ENCODE measurements around the gene ARID2.
A peak's percentile ranks its signal among the peaks of the same experiment; 100 is the strongest.

Gene ARID2

DNA sequence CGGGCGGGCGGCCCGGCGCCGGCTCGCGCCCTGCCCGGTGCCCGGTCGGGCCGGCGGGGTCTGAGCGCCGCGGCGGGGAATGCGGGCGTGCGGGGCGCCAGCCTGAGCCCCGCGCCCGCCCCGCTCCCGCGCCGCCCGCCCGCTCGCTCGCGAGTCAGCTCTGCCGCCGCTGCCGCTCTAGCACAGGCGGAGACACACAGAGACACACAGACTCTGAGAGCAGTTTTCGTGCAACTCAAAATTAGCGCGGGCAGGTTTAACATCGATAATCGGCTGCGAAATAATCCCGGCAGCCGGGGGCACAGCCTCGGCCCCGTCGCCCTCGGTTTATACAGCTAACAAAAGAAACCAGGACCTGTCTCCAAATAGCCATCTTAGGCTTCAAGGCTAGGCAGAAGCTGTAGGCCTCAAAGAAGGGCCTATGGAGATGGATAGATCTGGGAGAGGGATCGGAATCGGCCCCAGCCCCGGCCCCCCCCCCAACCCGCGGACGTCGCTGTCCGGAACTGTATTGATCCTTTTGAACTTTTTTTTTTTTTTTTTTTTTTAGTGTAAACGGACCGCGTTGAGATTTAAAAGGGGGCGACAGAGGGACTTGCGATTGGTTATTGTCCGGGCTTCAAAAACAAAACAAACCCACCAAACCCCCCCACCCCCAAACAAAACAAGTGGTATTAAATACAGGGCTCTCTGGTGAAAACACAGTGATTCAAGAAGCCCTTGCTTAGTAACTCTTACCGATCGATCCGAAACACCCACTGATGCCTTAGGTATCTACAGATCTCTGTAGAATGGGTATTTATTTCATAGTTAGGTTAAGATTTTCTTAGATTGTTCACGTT lies 1.1 kb downstream of the ARID2 start:
- H3K9me3 ChIP-seq (ENCODE audit: control insufficient read depth in 1 of 2, low read length in 2 of 2) = no peaks in the 10 kb centered on the region
- H3K9ac ChIP-seq (ENCODE audit: low read depth in 1 of 2, low read length in 2 of 2) = peak overlapping the region; percentile 84 to 93
- peak overlapping the region; percentile 84 for H3K27ac ChIP-seq (ENCODE audit: low read depth, low read length)
- no peaks in the 10 kb centered on the region for H3K27me3 ChIP-seq (ENCODE audit: control insufficient read depth in 1 of 2, insufficient read depth in 2 of 2, low read length in 2 of 2)
- H3K4me1 ChIP-seq (ENCODE audit: control insufficient read depth in 1 of 2, insufficient read depth in 2 of 2, low read length in 2 of 2) = peaks cover 15 to 17% of the 10 kb centered on the region in 2 donors
- peak overlapping the region; percentile 85 to 92 for H3K4me3 ChIP-seq (ENCODE audit: low read depth in 1 of 2, low read length in 2 of 2)
- peaks cover 0 to 3% of the 10 kb centered on the region in 2 donors for H3K36me3 ChIP-seq (ENCODE audit: control insufficient read depth in 1 of 2, insufficient read depth in 2 of 2, low read length in 2 of 2)

GRCh38 chr12:45731190-45731775 lies 1.8 kb downstream of the ARID2 start:
- Histone ChIP-seq H3K9me3 (ENCODE audit: control insufficient read depth in 1 of 2, low read length in 2 of 2) (no peaks in the 10 kb centered on the region), H3K36me3 (ENCODE audit: control insufficient read depth in 1 of 2, insufficient read depth in 2 of 2, low read length in 2 of 2) (peaks cover 0 to 3% of the 10 kb centered on the region in 2 donors), H3K27ac (ENCODE audit: low read depth, low read length) (peak overlapping the region; percentile 84), H3K4me1 (ENCODE audit: control insufficient read depth in 1 of 2, insufficient read depth in 2 of 2, low read length in 2 of 2) (peaks cover 15 to 17% of the 10 kb centered on the region in 2 donors), H3K27me3 (ENCODE audit: control insufficient read depth in 1 of 2, insufficient read depth in 2 of 2, low read length in 2 of 2) (no peaks in the 10 kb centered on the region), H3K9ac (ENCODE audit: low read depth in 1 of 2, low read length in 2 of 2) (peak overlapping the region; percentile 29 to 93), H3K4me3 (ENCODE audit: low read depth in 1 of 2, low read length in 2 of 2) (peak overlapping the region; percentile 85 to 92)

DNA sequence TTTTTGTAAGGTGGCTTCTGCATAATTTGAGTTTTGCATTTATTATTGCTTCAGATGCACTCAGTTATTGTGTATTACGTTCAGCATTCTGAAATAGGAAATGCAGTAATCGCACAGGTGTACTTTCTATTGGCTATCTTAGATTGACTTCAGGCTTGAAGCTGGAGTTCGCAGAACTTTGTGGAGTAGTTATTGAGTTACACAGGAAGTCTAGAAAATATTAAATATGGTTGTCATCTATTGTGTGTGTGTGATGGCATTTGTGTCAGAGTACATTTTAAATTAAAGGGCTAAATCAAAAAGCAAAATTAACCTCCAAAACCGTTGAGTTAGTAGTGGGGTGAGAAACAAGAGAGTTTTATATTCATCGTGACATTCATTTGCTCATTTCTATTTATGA lies 2.7 kb downstream of the ARID2 start:
- Histone ChIP-seq H3K9me3 (ENCODE audit: control insufficient read depth in 1 of 2, low read length in 2 of 2) (no peaks in the 10 kb centered on the region), H3K4me3 (ENCODE audit: low read depth in 1 of 2, low read length in 2 of 2) (peak overlapping the region; percentile 68 to 85), H3K4me1 (ENCODE audit: control insufficient read depth in 1 of 2, insufficient read depth in 2 of 2, low read length in 2 of 2) (peaks cover 15 to 17% of the 10 kb centered on the region in 2 donors), H3K27me3 (ENCODE audit: control insufficient read depth in 1 of 2, insufficient read depth in 2 of 2, low read length in 2 of 2) (no peaks in the 10 kb centered on the region), H3K9ac (ENCODE audit: low read depth in 1 of 2, low read length in 2 of 2) (peak overlapping the region; percentile 3 to 41), H3K27ac (ENCODE audit: low read depth, low read length) (no peak overlapping the region), H3K36me3 (ENCODE audit: control insufficient read depth in 1 of 2, insufficient read depth in 2 of 2, low read length in 2 of 2) (peaks cover 0 to 3% of the 10 kb centered on the region in 2 donors)

GRCh38 chr12:45732936-45733335 lies 3.4 kb downstream of the ARID2 start:
- Histone ChIP-seq H3K36me3 (ENCODE audit: control insufficient read depth in 1 of 2, insufficient read depth in 2 of 2, low read length in 2 of 2) (peaks cover 0 to 7% of the 10 kb centered on the region in 2 donors), H3K9ac (ENCODE audit: low read depth in 1 of 2, low read length in 2 of 2) (no peak overlapping the region), H3K27me3 (ENCODE audit: control insufficient read depth in 1 of 2, insufficient read depth in 2 of 2, low read length in 2 of 2) (no peaks in the 10 kb centered on the region), H3K4me3 (ENCODE audit: low read depth in 1 of 2, low read length in 2 of 2) (peak overlapping the region; percentile 17 to 33), H3K4me1 (ENCODE audit: control insufficient read depth in 1 of 2, insufficient read depth in 2 of 2, low read length in 2 of 2) (peaks cover 15 to 17% of the 10 kb centered on the region in 2 donors), H3K27ac (ENCODE audit: low read depth, low read length) (no peak overlapping the region), H3K9me3 (ENCODE audit: control insufficient read depth in 1 of 2, low read length in 2 of 2) (no peaks in the 10 kb centered on the region)

DNA sequence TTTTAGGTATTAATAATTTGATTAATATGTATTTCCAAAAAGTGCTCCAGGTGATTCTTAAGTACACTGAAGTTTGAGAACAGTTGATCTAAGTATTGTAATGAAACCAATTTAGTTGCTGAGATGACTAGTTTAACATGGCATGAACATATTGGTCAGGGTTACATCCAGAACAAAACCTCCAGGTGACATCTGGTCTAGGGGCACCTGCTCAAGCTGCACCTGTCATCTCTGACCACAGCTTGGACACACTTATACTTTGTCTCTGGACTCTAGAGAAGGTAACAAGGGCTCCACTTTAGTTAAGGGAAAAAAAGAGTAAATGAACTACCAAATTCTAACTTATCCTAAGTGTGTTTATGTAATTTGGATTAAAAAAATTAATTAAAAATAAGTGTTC lies 8.1 kb downstream of the ARID2 start:
- peaks cover 7 to 9% of the 10 kb centered on the region in 2 donors for H3K4me1 ChIP-seq (ENCODE audit: control insufficient read depth in 1 of 2, insufficient read depth in 2 of 2, low read length in 2 of 2)

DNA sequence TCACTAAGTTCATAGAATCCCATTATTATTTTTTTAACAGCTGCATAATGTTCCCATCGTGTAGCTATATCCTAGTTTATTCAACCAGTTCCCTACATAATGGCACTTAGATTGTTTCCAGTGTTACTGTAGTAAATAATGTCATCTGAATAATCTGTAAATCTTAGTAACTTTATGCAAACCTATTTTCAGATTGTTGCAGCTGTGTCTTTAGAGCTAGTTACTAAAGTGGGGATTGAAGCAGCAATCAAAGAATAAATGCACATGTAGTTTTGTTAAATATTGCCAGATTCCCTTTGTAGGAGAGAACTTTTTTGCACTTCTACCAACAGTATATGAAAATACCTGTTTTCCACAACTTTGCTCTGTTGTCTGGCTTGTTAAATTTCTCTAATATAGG lies 13.1 kb downstream of the ARID2 start:
- no peak overlapping the region for H3K9ac ChIP-seq (ENCODE audit: low read depth in 1 of 2, low read length in 2 of 2)
- H3K4me3 ChIP-seq (ENCODE audit: low read depth in 1 of 2, low read length in 2 of 2) = no peak overlapping the region
- H3K9me3 ChIP-seq (ENCODE audit: control insufficient read depth in 1 of 2, low read length in 2 of 2) = peaks cover 3 to 5% of the 10 kb centered on the region in 2 donors
- no peak overlapping the region for H3K27ac ChIP-seq (ENCODE audit: low read depth, low read length)
- H3K27me3 ChIP-seq (ENCODE audit: control insufficient read depth in 1 of 2, insufficient read depth in 2 of 2, low read length in 2 of 2) = no peaks in the 10 kb centered on the region
- peaks cover 0 to 7% of the 10 kb centered on the region in 2 donors for H3K36me3 ChIP-seq (ENCODE audit: control insufficient read depth in 1 of 2, insufficient read depth in 2 of 2, low read length in 2 of 2)
- no peaks in the 10 kb centered on the region for H3K4me1 ChIP-seq (ENCODE audit: control insufficient read depth in 1 of 2, insufficient read depth in 2 of 2, low read length in 2 of 2)

More for the DNA sequence above, 8.1 kb downstream of the ARID2 start:
- H3K4me3 ChIP-seq (ENCODE audit: low read depth in 1 of 2, low read length in 2 of 2) = no peak overlapping the region
- no peak overlapping the region for H3K27ac ChIP-seq (ENCODE audit: low read depth, low read length)
- H3K9ac ChIP-seq (ENCODE audit: low read depth in 1 of 2, low read length in 2 of 2) = no peak overlapping the region
- H3K9me3 ChIP-seq (ENCODE audit: control insufficient read depth in 1 of 2, low read length in 2 of 2) = peaks cover 2 to 3% of the 10 kb centered on the region in 2 donors
- no peaks in the 10 kb centered on the region for H3K27me3 ChIP-seq (ENCODE audit: control insufficient read depth in 1 of 2, insufficient read depth in 2 of 2, low read length in 2 of 2)
- H3K36me3 ChIP-seq (ENCODE audit: control insufficient read depth in 1 of 2, insufficient read depth in 2 of 2, low read length in 2 of 2) = peaks cover 0 to 11% of the 10 kb centered on the region in 2 donors

DNA sequence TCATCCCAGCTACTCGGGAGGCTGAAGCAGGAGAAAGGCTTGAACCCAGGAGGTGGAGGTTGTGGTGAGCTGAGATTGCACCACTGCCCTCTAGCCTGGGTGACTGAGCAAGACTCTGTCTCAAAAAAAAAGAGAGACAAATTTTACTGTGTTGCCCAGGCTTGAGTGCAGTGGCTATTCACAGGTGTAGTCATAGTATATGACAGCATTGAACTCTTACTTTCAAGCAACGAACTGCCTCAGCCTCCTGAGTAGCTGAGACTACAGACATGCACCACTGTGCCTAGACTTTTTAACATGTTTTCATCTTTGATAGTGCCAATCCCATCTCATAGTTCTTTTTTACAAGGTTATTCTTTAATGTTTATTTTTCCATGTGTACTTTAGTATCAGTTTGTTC lies 13.7 kb downstream of the ARID2 start:
- no peak overlapping the region for H3K27ac ChIP-seq (ENCODE audit: low read depth, low read length)
- H3K4me3 ChIP-seq (ENCODE audit: low read depth in 1 of 2, low read length in 2 of 2) = no peak overlapping the region
- H3K4me1 ChIP-seq (ENCODE audit: control insufficient read depth in 1 of 2, insufficient read depth in 2 of 2, low read length in 2 of 2) = no peaks in the 10 kb centered on the region
- no peak overlapping the region for H3K9ac ChIP-seq (ENCODE audit: low read depth in 1 of 2, low read length in 2 of 2)
- peaks cover 0 to 5% of the 10 kb centered on the region in 2 donors for H3K36me3 ChIP-seq (ENCODE audit: control insufficient read depth in 1 of 2, insufficient read depth in 2 of 2, low read length in 2 of 2)
- H3K9me3 ChIP-seq (ENCODE audit: control insufficient read depth in 1 of 2, low read length in 2 of 2) = peaks cover 3 to 5% of the 10 kb centered on the region in 2 donors
- H3K27me3 ChIP-seq (ENCODE audit: control insufficient read depth in 1 of 2, insufficient read depth in 2 of 2, low read length in 2 of 2) = no peaks in the 10 kb centered on the region

- Histone ChIP-seq H3K9me3 (ENCODE audit: control insufficient read depth in 1 of 2, low read length in 2 of 2) (peaks cover 3 to 5% of the 10 kb centered on the region in 2 donors), H3K36me3 (ENCODE audit: control insufficient read depth in 1 of 2, insufficient read depth in 2 of 2, low read length in 2 of 2) (peaks cover 0 to 5% of the 10 kb centered on the region in 2 donors), H3K27me3 (ENCODE audit: control insufficient read depth in 1 of 2, insufficient read depth in 2 of 2, low read length in 2 of 2) (no peaks in the 10 kb centered on the region), H3K4me1 (ENCODE audit: control insufficient read depth in 1 of 2, insufficient read depth in 2 of 2, low read length in 2 of 2) (no peaks in the 10 kb centered on the region), H3K9ac (ENCODE audit: low read depth in 1 of 2, low read length in 2 of 2) (no peak overlapping the region), H3K27ac (ENCODE audit: low read depth, low read length) (no peak overlapping the region), H3K4me3 (ENCODE audit: low read depth in 1 of 2, low read length in 2 of 2) (no peak overlapping the region)
These were observed 16.4 kb downstream of the ARID2 start for GRCh38 chr12:45745861-45746277.

DNA sequence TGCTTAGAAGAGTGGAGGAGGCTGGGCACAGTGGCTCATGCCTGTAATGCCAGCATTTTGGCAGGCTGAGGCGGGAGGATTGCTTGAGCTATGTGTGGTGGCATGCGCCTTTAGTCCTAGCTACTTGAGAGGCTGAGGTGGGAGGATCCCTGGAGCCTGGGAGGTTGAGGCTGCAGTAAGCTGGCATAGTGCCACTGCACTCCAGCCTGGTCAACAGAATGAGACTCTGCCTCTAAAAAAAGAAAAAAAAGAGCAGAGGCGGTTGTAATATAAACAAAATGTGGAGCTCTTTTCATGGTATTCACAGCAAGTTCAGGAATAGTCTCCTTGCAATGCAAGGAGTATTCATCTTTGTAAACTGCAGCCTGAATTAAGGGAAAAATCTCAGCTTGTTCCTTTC lies 27.2 kb downstream of the ARID2 start:
- Histone ChIP-seq H3K27ac (ENCODE audit: low read depth, low read length) (no peak overlapping the region), H3K27me3 (ENCODE audit: control insufficient read depth in 1 of 2, insufficient read depth in 2 of 2, low read length in 2 of 2) (no peaks in the 10 kb centered on the region), H3K9me3 (ENCODE audit: control insufficient read depth in 1 of 2, low read length in 2 of 2) (no peaks in the 10 kb centered on the region), H3K36me3 (ENCODE audit: control insufficient read depth in 1 of 2, insufficient read depth in 2 of 2, low read length in 2 of 2) (no peaks in the 10 kb centered on the region), H3K9ac (ENCODE audit: low read depth in 1 of 2, low read length in 2 of 2) (no peak overlapping the region), H3K4me1 (ENCODE audit: control insufficient read depth in 1 of 2, insufficient read depth in 2 of 2, low read length in 2 of 2) (peaks cover 0 to 4% of the 10 kb centered on the region in 2 donors), H3K4me3 (ENCODE audit: low read depth in 1 of 2, low read length in 2 of 2) (no peak overlapping the region)

DNA sequence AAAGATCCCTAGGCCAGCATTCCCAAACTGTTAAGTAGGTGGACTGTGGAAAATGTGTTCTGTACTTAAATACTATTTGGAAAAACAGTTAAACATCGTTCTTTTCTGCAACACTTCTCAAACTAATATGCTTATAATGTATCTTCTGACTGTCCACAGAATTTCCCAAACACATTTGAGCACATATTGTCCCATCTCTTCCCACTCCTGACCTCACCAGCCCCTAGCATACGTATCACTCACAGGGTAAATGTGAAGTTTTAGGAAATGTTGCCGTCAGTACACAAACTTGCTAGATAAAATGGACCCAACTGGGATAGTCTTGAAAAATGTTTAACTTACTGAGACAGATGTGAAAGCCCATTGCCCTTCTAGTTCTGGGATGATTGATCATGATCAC lies 27.7 kb downstream of the ARID2 start:
- Histone ChIP-seq H3K27ac (ENCODE audit: low read depth, low read length) (no peak overlapping the region), H3K4me3 (ENCODE audit: low read depth in 1 of 2, low read length in 2 of 2) (no peak overlapping the region), H3K9ac (ENCODE audit: low read depth in 1 of 2, low read length in 2 of 2) (no peak overlapping the region), H3K9me3 (ENCODE audit: control insufficient read depth in 1 of 2, low read length in 2 of 2) (no peaks in the 10 kb centered on the region), H3K36me3 (ENCODE audit: control insufficient read depth in 1 of 2, insufficient read depth in 2 of 2, low read length in 2 of 2) (no peaks in the 10 kb centered on the region), H3K4me1 (ENCODE audit: control insufficient read depth in 1 of 2, insufficient read depth in 2 of 2, low read length in 2 of 2) (peaks cover 0 to 6% of the 10 kb centered on the region in 2 donors), H3K27me3 (ENCODE audit: control insufficient read depth in 1 of 2, insufficient read depth in 2 of 2, low read length in 2 of 2) (no peaks in the 10 kb centered on the region)

Measured in duodenal mucosa (tissue), 2 donors.